ENCODE measurements around the gene FATE1. TPM values are rescaled to one million over a fixed set of nuclear protein-coding genes. Genes with fewer than 3 reads are reported as not detected.
A peak's percentile ranks its signal among the peaks of the same experiment; 100 is the strongest.

FATE1 gene
- total and polyA plus RNA-seq, 2 experiments from 2014 or later = not detected

GRCh38 chrX:151753313-151754046, 37.6 kb downstream of the FATE1 start:
- peak; percentile 74 for DNase-seq (ENCODE audit: low spot score)
- Histone ChIP-seq H4K20me1 (ENCODE audit: insufficient read depth, poor library complexity, severe bottlenecking) (no peaks in the 10 kb centered on the region), H3K79me2 (no peaks in the 10 kb centered on the region), H3K27me3 (no peaks in the 10 kb centered on the region), H3K9me3 (ENCODE audit: low read depth) (no peaks in the 10 kb centered on the region), H3K4me3 (no peak overlapping the region), H3K4me1 (ENCODE audit: insufficient read depth) (no peaks in the 10 kb centered on the region), H3K4me2 (no peak overlapping the region), H3K27ac (no peak overlapping the region), H2AFZ (no peak overlapping the region), H3K36me3 (replicated peaks; ENCODE audit: insufficient read depth, low read depth) (no peaks in the 10 kb centered on the region), H3K9me2 (replicated peaks; ENCODE audit: insufficient read depth) (no peaks in the 10 kb centered on the region)
- WGBS (ENCODE audit: low lambda C conversion rate, missing lambda C conversion rate) = 44% methylated on average over 13 of the region's 22 CpGs
- no peak for TF ChIP-seq EZH2 (IDR thresholded peaks at IDR 0.05; ENCODE audit: borderline replicate concordance)
- TF ChIP-seq EZH2phosphoT487 (IDR thresholded peaks at IDR 0.05; ENCODE audit: low read depth, severe bottlenecking, unreplicated experiment) = no peak
- TF ChIP-seq CTCF (IDR thresholded peaks at IDR 0.05; ENCODE audit: poor library complexity) = peak; percentile 60

- 61% methylated on average over 6 of the region's 6 CpGs for WGBS (ENCODE audit: low lambda C conversion rate, missing lambda C conversion rate)
- no peaks in the 10 kb centered on the region for H3K4me1 ChIP-seq (ENCODE audit: insufficient read depth)
- no peaks in the 10 kb centered on the region for H3K9me3 ChIP-seq (ENCODE audit: low read depth)
- H3K4me3 ChIP-seq = no peak overlapping the region
- no peak overlapping the region for H3K27ac ChIP-seq
- no peak overlapping the region for H2AFZ ChIP-seq
- no peak overlapping the region for H3K4me2 ChIP-seq
- no peaks in the 10 kb centered on the region for H3K36me3 ChIP-seq (replicated peaks; ENCODE audit: insufficient read depth, low read depth)
- no peaks in the 10 kb centered on the region for H3K79me2 ChIP-seq
- H4K20me1 ChIP-seq (ENCODE audit: insufficient read depth, poor library complexity, severe bottlenecking) = no peaks in the 10 kb centered on the region
- TF ChIP-seq EZH2 (IDR thresholded peaks at IDR 0.05; ENCODE audit: borderline replicate concordance) = no peak
- TF ChIP-seq CTCF (IDR thresholded peaks at IDR 0.05; ENCODE audit: poor library complexity) = no peak
- no peak for TF ChIP-seq EZH2phosphoT487 (IDR thresholded peaks at IDR 0.05; ENCODE audit: low read depth, severe bottlenecking, unreplicated experiment)
- no peaks in the 10 kb centered on the region for H3K9me2 ChIP-seq (replicated peaks; ENCODE audit: insufficient read depth)
- no peaks in the 10 kb centered on the region for H3K27me3 ChIP-seq
- DNase-seq (ENCODE audit: low spot score) = no peak
These were observed 38.2 kb downstream of the FATE1 start for GRCh38 chrX:151754047-151754429.

GRCh38 chrX:151754641-151755215, 38.9 kb downstream of the FATE1 start:
- TF ChIP-seq EZH2phosphoT487 (IDR thresholded peaks at IDR 0.05; ENCODE audit: low read depth, severe bottlenecking, unreplicated experiment) (no peak), CTCF (IDR thresholded peaks at IDR 0.05; ENCODE audit: poor library complexity) (no peak), EZH2 (IDR thresholded peaks at IDR 0.05; ENCODE audit: borderline replicate concordance) (no peak)
- no peaks in the 10 kb centered on the region for H3K79me2 ChIP-seq
- no peak overlapping the region for H2AFZ ChIP-seq
- H4K20me1 ChIP-seq (ENCODE audit: insufficient read depth, poor library complexity, severe bottlenecking) = no peaks in the 10 kb centered on the region
- no peak overlapping the region for H3K27ac ChIP-seq
- H3K9me3 ChIP-seq (ENCODE audit: low read depth) = no peaks in the 10 kb centered on the region
- H3K36me3 ChIP-seq (replicated peaks; ENCODE audit: insufficient read depth, low read depth) = no peaks in the 10 kb centered on the region
- no peak overlapping the region for H3K4me2 ChIP-seq
- no peaks in the 10 kb centered on the region for H3K27me3 ChIP-seq
- no peak overlapping the region for H3K4me3 ChIP-seq
- no peaks in the 10 kb centered on the region for H3K4me1 ChIP-seq (ENCODE audit: insufficient read depth)
- H3K9me2 ChIP-seq (replicated peaks; ENCODE audit: insufficient read depth) = no peaks in the 10 kb centered on the region
- DNase-seq (ENCODE audit: low spot score) = no peak
- WGBS (ENCODE audit: low lambda C conversion rate, missing lambda C conversion rate) = 77% methylated on average over 11 of the region's 11 CpGs

Measured in hepatocyte (in vitro differentiated cells).